GM19395 (cell line): ENCODE results near the gene KCTD10.
"Not testable (repeated sequence)": the region's sequence is repeated elsewhere in the genome, so short reads cannot be mapped to it uniquely, and the experiment has no call there.

Source experiments
- ATAC-seq: cut with Tn5 transposase; IDR thresholded peaks from one replicate; pipeline ENCODE4 v1.9.1; 2021; ENCODE audit warnings: mild to moderate bottlenecking, moderate library complexity; ENCODE audit not compliant: unreplicated experiment

KCTD10 gene

GRCh38 chr12:109423392-109423791, 53.7 kb downstream of the KCTD10 start:
- ATAC-seq: no peak

GRCh38 chr12:109422251-109422650, 54.8 kb downstream of the KCTD10 start:
- no peak for ATAC-seq

GRCh38 chr12:109421355-109422087, 55.6 kb downstream of the KCTD10 start:
- ATAC-seq: no peak

- no peak for ATAC-seq
These were observed 58.1 kb downstream of the KCTD10 start for GRCh38 chr12:109418848-109419480.

GRCh38 chr12:109406147-109406546, 71.0 kb downstream of the KCTD10 start:
- ATAC-seq: not testable (repeated sequence)

GRCh38 chr12:109404841-109405240, 72.3 kb downstream of the KCTD10 start:
- ATAC-seq: not testable (repeated sequence)
